Measurements from ENCODE around the gene CAPN1.

Gene CAPN1

DNA sequence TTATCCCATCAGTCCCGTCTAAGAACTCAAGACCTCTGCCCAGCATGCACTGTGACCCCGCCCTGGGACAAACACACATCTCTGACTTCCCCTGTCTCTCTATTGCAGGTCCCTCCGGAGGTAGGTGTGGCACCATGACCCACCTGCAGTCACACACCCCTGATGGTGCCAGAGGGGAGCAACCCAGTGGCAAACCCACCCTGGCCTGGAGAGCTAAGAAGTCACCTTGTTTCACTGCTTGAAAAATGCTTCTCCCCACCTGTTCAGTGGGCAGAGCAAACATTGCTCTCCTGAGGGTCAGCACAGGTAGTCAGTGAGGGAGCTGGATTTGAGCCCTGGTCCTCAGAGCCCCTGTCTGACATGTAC, 23.9 kb downstream of the CAPN1 start:
- TF ChIP-seq, protein P1, sequence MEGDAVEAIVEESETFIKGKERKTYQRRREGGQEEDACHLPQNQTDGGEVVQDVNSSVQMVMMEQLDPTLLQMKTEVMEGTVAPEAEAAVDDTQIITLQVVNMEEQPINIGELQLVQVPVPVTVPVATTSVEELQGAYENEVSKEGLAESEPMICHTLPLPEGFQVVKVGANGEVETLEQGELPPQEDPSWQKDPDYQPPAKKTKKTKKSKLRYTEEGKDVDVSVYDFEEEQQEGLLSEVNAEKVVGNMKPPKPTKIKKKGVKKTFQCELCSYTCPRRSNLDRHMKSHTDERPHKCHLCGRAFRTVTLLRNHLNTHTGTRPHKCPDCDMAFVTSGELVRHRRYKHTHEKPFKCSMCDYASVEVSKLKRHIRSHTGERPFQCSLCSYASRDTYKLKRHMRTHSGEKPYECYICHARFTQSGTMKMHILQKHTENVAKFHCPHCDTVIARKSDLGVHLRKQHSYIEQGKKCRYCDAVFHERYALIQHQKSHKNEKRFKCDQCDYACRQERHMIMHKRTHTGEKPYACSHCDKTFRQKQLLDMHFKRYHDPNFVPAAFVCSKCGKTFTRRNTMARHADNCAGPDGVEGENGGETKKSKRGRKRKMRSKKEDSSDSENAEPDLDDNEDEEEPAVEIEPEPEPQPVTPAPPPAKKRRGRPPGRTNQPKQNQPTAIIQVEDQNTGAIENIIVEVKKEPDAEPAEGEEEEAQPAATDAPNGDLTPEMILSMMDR (IDR thresholded peaks at IDR 0.05; ENCODE audit: low read depth, low read length, missing control alignments) = no peak
- Histone ChIP-seq H3K4me3 (ENCODE audit: low read depth, low read length) (no peak overlapping the region), H3K36me3 (replicated peaks) (peaks cover 52% of the 10 kb centered on the region), H3K27me3 (replicated peaks) (no peaks in the 10 kb centered on the region), H3K27ac (no peak overlapping the region)
- in situ Hi-C loops (cut with HindIII; ENCODE audit: low pct_ligation_motif_present, low sequenced_read_pairs) = no loop called here
- DNase-seq = no peak

DNA sequence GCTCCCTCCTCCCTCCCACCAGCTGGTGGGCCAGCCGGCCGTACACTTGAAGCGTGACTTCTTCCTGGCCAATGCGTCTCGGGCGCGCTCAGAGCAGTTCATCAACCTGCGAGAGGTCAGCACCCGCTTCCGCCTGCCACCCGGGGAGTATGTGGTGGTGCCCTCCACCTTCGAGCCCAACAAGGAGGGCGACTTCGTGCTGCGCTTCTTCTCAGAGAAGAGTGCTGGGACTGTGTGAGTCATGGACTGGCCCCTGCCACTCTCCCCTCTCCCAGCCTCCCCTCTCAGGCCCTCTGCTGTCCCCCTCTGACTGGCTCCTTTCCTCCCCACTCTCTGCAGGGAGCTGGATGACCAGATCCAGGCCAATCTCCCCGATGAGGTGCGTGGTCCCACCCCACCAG, 24.7 kb downstream of the CAPN1 start:
- Histone ChIP-seq H3K27me3 (replicated peaks) (no peaks in the 10 kb centered on the region), H3K36me3 (replicated peaks) (peaks cover 60% of the 10 kb centered on the region), H3K27ac (no peak overlapping the region), H3K4me3 (ENCODE audit: low read depth, low read length) (no peak overlapping the region)
- no peak for DNase-seq
- in situ Hi-C loops (cut with HindIII; ENCODE audit: low pct_ligation_motif_present, low sequenced_read_pairs) = no loop called here
- TF ChIP-seq, protein P1 (IDR thresholded peaks at IDR 0.05; ENCODE audit: low read depth, low read length, missing control alignments) = no peak

DNA sequence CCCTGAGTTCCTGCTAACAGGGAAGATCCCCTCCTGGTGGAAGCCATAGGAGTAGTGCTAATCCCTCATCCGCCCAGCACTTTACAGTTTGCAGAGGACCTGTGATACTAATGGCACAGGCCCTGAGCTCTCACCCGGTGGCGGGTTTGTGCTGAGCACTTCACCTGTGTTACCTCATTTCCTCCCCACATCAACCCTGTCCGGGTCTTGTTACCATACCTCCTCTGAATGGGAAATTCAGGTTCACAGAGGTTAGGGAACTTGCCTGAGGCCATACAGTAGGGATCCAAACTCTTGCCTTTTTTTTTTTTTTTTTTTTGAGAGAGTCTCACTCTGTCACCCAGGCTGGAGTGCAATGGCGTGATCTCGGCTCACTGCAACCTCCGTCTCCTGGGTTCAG, 25.2 kb downstream of the CAPN1 start:
- Histone ChIP-seq H3K36me3 (replicated peaks) (peaks cover 61% of the 10 kb centered on the region), H3K27me3 (replicated peaks) (no peaks in the 10 kb centered on the region), H3K27ac (no peak overlapping the region), H3K4me3 (ENCODE audit: low read depth, low read length) (no peak overlapping the region)
- in situ Hi-C loops (cut with HindIII; ENCODE audit: low pct_ligation_motif_present, low sequenced_read_pairs) = no loop called here
- DNase-seq = no peak
- TF ChIP-seq, protein P1 (IDR thresholded peaks at IDR 0.05; ENCODE audit: low read depth, low read length, missing control alignments) = no peak

DNA sequence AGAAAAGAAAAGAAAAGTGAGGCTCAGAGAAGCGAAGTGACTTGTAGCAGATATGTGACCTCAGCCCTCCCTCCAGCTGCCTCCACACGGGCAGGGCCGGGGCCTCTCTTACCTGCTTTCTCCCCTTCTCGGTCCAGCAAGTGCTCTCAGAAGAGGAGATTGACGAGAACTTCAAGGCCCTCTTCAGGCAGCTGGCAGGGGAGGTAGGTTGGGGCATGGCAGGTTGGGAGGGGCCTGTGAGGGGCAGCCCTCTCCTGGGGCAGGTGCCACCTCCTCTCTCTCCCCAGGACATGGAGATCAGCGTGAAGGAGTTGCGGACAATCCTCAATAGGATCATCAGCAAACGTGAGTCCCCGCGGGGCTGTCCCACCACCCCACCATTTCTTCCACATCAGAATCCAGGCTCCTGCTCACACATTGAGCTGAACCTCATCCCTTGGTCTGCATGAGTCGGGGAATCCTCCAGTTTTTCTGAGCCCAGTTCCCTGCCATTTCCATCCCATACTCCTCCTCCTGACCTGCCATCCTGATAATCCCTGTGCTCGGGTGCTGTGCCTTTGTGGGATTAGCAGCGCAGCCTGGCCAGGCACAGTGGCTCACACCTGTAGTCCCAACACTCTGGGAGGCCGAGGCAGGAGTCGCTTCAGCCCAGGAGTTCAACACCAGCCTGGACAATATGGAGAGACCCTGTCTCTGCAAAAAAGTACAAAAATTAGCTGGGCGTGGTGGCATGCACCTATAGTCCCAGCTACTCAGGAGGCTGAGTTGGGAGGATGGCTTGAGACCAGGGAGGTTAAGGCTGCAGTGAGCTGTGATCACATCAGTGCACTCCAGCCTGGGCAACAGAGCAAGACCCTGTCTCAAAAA, 26.4 kb downstream of the CAPN1 start:
- no peak overlapping the region for H3K27ac ChIP-seq
- peaks cover 61% of the 10 kb centered on the region for H3K36me3 ChIP-seq (replicated peaks)
- no peak for DNase-seq
- no peak overlapping the region for H3K4me3 ChIP-seq (ENCODE audit: low read depth, low read length)
- no peaks in the 10 kb centered on the region for H3K27me3 ChIP-seq (replicated peaks)
- in situ Hi-C loops (cut with HindIII; ENCODE audit: low pct_ligation_motif_present, low sequenced_read_pairs) = no loop called here
- TF ChIP-seq, protein P1 (IDR thresholded peaks at IDR 0.05; ENCODE audit: low read depth, low read length, missing control alignments) = no peak

DNA sequence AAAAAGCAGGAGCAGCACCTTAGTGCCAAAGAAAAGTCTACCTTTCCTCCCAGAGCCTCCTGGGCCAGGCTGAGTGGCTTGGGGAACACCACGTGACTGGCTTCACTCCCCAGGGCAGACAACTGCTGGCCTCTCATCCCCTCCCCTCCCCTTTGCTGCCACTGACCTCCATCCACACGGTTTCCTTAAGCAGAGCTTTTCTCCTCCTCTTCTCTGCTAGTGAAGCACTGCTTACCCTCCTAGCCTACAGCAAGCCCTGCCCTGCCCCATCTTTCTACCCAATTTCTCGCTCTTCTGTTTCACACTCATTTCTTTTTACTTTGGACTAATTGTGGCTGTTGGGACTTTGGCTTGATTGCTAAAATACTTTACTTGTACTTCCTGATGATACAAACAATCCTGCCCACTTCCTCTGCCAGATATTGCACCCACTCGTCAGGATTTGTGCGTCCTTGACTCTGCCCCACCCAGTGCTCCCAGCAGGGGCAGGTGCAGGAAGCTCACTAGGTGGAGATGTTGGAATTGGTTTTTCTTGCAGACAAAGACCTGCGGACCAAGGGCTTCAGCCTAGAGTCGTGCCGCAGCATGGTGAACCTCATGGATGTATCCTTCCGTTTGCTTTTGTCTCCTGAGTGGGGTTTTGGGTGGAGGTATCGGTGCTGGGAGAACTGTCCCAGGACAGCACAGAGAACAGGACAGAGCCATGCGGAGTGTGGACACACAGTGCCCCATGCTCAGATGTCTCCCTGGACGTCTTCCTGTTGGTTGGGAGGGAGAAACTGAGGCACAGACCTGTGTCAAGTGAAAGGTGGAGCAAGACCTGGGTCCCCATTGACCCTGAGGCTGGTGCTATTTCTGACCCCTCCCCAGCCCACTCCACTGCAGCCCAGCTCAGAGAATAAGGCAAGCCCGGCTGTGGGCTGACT, 27.3 kb downstream of the CAPN1 start:
- DNase-seq = no peak
- H3K27ac ChIP-seq = no peak overlapping the region
- H3K4me3 ChIP-seq (ENCODE audit: low read depth, low read length) = no peak overlapping the region
- TF ChIP-seq, protein P1 (IDR thresholded peaks at IDR 0.05; ENCODE audit: low read depth, low read length, missing control alignments) = no peak
- peaks cover 61% of the 10 kb centered on the region for H3K36me3 ChIP-seq (replicated peaks)
- H3K27me3 ChIP-seq (replicated peaks) = no peaks in the 10 kb centered on the region
- in situ Hi-C loops (cut with HindIII; ENCODE audit: low pct_ligation_motif_present, low sequenced_read_pairs) = no loop called here
